Tibial artery (tissue), 4 donors: ENCODE measurements around the gene POLD1.
"Not testable (repeated sequence)": the region's sequence is repeated elsewhere in the genome, so short reads cannot be mapped to it uniquely, and the experiment has no call there.

ENCODE experiments used
- DNase-seq, 2 donors: peaks; one replicate each; pipeline ENCODE4 v3.0.0-alpha.2; 2019
- H3K27ac ChIP-seq, 2 donors: fragments of 200-600 bp; sonication (generic) in 1 of 2; 1 replicate in 1 of 2; 2 replicates in 1 of 2; pipeline ENCODE4 v1.5.1; 2018 to 2019; ENCODE audit warnings: mild to moderate bottlenecking in 1 of 2
- H3K27me3 ChIP-seq, 2 donors: fragments of 200-600 bp; sonication (generic) in 1 of 2; one replicate each; pipeline versions ENCODE4 v1.5.1 to v1.6.0; 2016 to 2019
- H3K36me3 ChIP-seq, 3 donors: fragments of 200-600 bp; sonication (generic) in 2 of 3; one replicate each; pipeline ENCODE4 v1.5.1; 2016 to 2019; ENCODE audit warnings: mild to moderate bottlenecking in 2 of 3
- H3K4me1 ChIP-seq, 4 donors: fragments of 200-600 bp; sonication (generic) in 2 of 4; 1 replicate in 3 of 4; 2 replicates in 1 of 4; pipeline ENCODE4 v1.5.1; 2016 to 2019
- H3K4me3 ChIP-seq, 2 donors: fragments of 200-600 bp; sonication (generic) in 1 of 2; 1 replicate in 1 of 2; 2 replicates in 1 of 2; pipeline ENCODE4 v1.5.1; 2018 to 2019; ENCODE audit warnings: mild to moderate bottlenecking in 2 of 2
- H3K9me3 ChIP-seq, 3 donors: fragments of 200-600 bp; sonication (generic) in 1 of 3; one replicate each; pipeline ENCODE4 v1.5.1; 2016 to 2019
- intact Hi-C: fragments of 100-400 bp; cut with DNase I; formaldehyde crosslinking; loops from one replicate; pipeline ENCODE4 v1.15.0; 2023; ENCODE audit warnings: low total_unique reads
- TF ChIP-seq, protein P1 (sequence below), 2 experiments: fragments of 200-600 bp in 1 of 2; fragments of 450-650 bp in 1 of 2; IDR thresholded peaks; one replicate each; pipeline ENCODE4 v1.5.1; 2017 to 2019; ENCODE audit warnings: antibody characterized with exemption in 2 of 2, mild to moderate bottlenecking in 1 of 2, moderate library complexity in 1 of 2

The POLD1 gene

DNA sequence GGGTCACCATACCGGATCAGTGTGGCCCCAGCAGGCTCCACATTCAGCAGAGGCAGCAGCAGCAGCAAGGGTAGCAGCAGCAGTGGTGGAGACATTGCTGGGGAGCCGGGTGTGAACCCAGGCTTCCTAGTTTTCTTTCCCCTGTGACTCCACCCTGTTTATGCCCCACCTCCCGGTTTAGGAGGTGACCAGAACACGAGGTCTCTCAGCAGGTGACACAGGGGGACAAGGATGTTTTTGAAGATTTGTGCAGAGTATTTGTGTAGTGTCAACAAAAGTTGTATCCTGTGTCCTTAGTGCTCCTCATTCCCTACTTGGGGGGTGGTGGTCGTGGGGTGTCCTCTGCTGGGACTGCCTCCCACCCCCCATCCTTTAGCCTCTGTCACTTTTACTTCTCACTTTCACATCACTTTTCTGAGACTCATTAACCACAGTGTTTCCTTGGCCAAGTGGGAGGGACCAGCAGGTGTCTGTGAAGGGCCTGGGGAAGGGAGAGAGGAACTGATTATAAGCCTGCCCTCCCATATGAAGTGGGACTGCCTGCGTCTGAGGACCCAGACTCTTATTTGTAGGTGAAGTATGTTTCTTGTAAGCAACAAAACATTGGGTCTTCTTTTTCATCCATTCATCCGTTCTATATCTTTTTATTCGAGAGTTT is 39.4 kb upstream of the POLD1 start:
- Histone ChIP-seq H3K4me1 (no peaks in the 10 kb centered on the region), H3K4me3 (no peak overlapping the region), H3K27me3 (peaks cover 0 to 2% of the 10 kb centered on the region in 2 donors), H3K27ac (no peak overlapping the region), H3K36me3 (no peaks in the 10 kb centered on the region), H3K9me3 (peaks cover 0 to 10% (median 4%) of the 10 kb centered on the region in 3 donors)
- intact Hi-C loops: no loop called here
- DNase-seq: no peak
- TF ChIP-seq, protein P1, sequence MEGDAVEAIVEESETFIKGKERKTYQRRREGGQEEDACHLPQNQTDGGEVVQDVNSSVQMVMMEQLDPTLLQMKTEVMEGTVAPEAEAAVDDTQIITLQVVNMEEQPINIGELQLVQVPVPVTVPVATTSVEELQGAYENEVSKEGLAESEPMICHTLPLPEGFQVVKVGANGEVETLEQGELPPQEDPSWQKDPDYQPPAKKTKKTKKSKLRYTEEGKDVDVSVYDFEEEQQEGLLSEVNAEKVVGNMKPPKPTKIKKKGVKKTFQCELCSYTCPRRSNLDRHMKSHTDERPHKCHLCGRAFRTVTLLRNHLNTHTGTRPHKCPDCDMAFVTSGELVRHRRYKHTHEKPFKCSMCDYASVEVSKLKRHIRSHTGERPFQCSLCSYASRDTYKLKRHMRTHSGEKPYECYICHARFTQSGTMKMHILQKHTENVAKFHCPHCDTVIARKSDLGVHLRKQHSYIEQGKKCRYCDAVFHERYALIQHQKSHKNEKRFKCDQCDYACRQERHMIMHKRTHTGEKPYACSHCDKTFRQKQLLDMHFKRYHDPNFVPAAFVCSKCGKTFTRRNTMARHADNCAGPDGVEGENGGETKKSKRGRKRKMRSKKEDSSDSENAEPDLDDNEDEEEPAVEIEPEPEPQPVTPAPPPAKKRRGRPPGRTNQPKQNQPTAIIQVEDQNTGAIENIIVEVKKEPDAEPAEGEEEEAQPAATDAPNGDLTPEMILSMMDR (IDR thresholded peaks at IDR 0.05): no peak

DNA sequence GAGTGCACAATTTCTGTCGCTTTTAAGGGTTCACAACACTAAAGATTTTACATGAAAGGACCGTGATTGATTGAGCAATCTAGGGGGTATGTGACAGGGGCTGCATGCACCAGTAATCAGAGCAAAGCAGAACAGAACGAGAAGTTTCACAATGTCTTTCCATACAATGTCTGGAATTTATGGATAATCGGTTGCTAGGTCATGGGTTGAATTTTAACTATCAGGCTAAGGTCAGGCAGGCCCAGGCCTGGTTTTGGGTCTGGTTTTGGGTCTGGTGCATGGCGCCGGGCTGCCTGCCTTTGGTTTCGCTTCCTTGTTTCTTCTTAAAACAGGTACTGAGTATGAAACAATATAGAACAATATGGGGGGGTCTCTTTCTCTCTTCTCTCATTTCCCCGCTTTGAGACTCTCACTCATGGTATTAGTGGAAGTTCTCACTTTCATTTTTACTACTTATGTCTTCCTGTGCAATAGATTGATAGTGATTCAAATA is 37.0 kb upstream of the POLD1 start:
- H3K9me3 ChIP-seq, H3K4me3 ChIP-seq, H3K36me3 ChIP-seq, DNase-seq, H3K4me1 ChIP-seq, H3K27ac ChIP-seq, intact Hi-C loops: not testable (repeated sequence)
- peaks cover 0 to 16% of the 10 kb centered on the region in 2 donors for H3K27me3 ChIP-seq

DNA sequence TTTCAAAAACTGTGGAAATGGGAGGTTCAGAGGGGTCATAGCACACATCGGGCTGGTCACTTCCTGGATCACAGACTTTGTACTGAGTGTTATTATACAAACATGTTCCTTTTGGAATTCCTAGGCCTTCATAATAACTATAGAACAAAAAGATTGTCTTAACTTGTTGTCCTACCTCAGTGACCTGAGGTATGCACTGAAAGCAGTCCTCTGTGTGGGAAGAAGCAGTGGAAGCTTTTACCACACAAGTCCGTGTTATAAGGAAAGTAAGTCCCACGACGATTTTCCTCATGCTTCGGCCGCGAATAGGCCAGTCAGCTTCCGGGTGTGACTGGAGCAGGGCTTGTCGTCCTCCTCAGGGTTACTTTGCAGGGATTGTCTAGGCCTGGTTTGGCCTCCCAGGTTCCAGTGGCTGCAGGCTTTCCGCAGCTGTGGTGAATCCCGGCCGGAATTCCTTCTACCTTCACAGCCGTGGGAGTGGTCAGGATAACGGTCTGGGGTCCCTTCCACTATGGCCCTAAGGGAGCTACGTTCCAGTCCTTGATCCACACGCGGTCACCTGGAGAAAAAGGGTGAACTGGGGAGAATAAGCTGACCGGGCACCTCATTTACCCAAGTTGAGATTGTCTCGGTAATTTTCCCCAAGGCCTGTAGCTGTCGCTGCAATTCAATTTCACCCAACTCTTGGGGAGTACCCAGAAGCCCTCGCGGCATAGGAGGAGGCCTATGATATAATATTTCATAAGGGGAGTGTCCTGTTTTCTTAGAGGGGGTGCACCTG is 34.7 kb upstream of the POLD1 start:
- TF ChIP-seq, protein P1 (IDR thresholded peaks at IDR 0.05): no peak
- H3K27me3 ChIP-seq: peaks cover 0 to 16% of the 10 kb centered on the region in 2 donors
- peaks cover 0 to 10% (median 3%) of the 10 kb centered on the region in 3 donors for H3K9me3 ChIP-seq
- H3K36me3 ChIP-seq: no peaks in the 10 kb centered on the region
- intact Hi-C loops: no loop called here
- H3K4me3 ChIP-seq: no peak overlapping the region
- no peaks in the 10 kb centered on the region for H3K4me1 ChIP-seq
- no peak overlapping the region for H3K27ac ChIP-seq
- no peak for DNase-seq

DNA sequence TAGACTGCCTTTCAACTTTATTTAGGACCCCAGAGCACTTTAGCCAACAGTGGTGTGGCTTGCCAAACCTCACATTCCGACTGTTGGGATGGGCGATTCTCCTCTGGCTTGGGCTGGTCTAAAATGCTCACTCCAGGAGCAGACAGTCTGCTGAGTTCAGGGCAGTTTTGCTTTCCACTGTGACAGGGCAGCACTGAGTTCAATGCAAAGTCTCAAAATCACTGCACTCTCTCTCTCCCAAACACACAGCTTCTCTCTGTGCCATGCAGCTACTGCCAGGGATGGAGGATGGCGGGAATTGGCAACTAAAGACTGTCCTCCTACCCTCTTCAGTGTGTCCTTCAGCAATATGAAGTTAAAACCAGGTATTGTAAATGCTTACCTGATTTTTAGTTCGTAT is 31.9 kb upstream of the POLD1 start:
- Histone ChIP-seq H3K4me1 (no peaks in the 10 kb centered on the region), H3K9me3 (no peaks in the 10 kb centered on the region), H3K4me3 (no peak overlapping the region), H3K27me3 (peaks cover 0 to 26% of the 10 kb centered on the region in 2 donors), H3K27ac (no peak overlapping the region), H3K36me3 (no peaks in the 10 kb centered on the region)
- no peak for DNase-seq
- intact Hi-C loops: no loop called here
- TF ChIP-seq, protein P1 (IDR thresholded peaks at IDR 0.05): no peak

DNA sequence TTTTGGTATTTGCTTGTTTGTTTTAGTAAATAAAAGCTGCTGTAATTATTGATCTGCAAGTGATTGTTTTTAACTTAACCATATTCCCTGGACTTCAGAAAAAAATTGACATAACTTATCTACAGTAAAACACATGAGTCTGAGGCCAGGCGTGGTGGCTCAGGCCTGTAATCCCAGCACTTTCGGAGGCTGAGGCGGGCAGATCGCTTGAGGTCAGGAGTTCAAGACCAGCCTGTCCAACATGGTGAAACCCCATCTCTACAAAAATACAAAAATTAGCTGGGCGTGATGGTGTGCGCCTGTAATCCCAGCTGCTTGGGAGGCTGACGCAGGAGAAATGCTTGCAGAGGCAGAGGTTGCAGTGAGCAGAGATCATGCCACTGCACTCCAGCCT is 30.7 kb upstream of the POLD1 start:
- Histone ChIP-seq H3K27me3 (peaks cover 0 to 34% of the 10 kb centered on the region in 2 donors), H3K4me1 (peaks cover 0 to 10% (median 2%) of the 10 kb centered on the region in 4 donors)
- intact Hi-C loops, H3K4me3 ChIP-seq, H3K9me3 ChIP-seq, H3K27ac ChIP-seq, DNase-seq, H3K36me3 ChIP-seq: not testable (repeated sequence)

GRCh38 chr19:50356691-50357177 is 27.4 kb upstream of the POLD1 start:
- Histone ChIP-seq H3K27me3 (peaks cover 0 to 22% of the 10 kb centered on the region in 2 donors), H3K4me3 (peak overlapping the region; percentile 47 to 53), H3K9me3 (no peaks in the 10 kb centered on the region), H3K36me3 (no peaks in the 10 kb centered on the region), H3K27ac (peak overlapping the region in 1 of 2 donors; percentile 79), H3K4me1 (peaks cover 0 to 14% (median 2%) of the 10 kb centered on the region in 4 donors)
- DNase-seq: no peak
- intact Hi-C loops: no loop called here
- TF ChIP-seq, protein P1 (IDR thresholded peaks at IDR 0.05): no peak
